Measurements from ENCODE around the gene SLMAP. TPM values are rescaled to one million over a fixed set of nuclear protein-coding genes. Genes with fewer than 3 reads are reported as not detected.

The SLMAP gene
- total and polyA plus RNA-seq, 2 of the 13 experiments (the other 11 are each of a cell fraction or from before 2014, with no cell fraction given), result 24.0 to 48.3 TPM

- peak; percentile 68; the same call in 1 of the 2 replicates for TF ChIP-seq FOXP4 (CRISPR knock-in tag; IDR thresholded peaks at IDR 0.05)
- TF ChIP-seq CEBPZ (IDR thresholded peaks at IDR 0.05; ENCODE audit: low read length), result no peak
- TF ChIP-seq DZIP1 (CRISPR knock-in tag; IDR thresholded peaks at IDR 0.05), result no peak
- peak; percentile 99 for TF ChIP-seq FOSL2 (CRISPR knock-in tag; IDR thresholded peaks at IDR 0.05)
- peak; percentile 80 for TF ChIP-seq MED1 (CRISPR knock-in tag; IDR thresholded peaks at IDR 0.05)
- no peak for TF ChIP-seq ZNF547 (CRISPR knock-in tag; IDR thresholded peaks at IDR 0.05)
- no peak for TF ChIP-seq ZNF672 (CRISPR knock-in tag; IDR thresholded peaks at IDR 0.05)
- peak; percentile 47; the same call in 1 of the 2 replicates for TF ChIP-seq ZNF710 (CRISPR knock-in tag; IDR thresholded peaks at IDR 0.05; ENCODE audit: borderline replicate concordance)
- peak; percentile 87 for TF ChIP-seq SAP130 (CRISPR knock-in tag; IDR thresholded peaks at IDR 0.05; ENCODE audit: low read depth)
- TF ChIP-seq ZSCAN22 (CRISPR knock-in tag; IDR thresholded peaks at IDR 0.05), result no peak
- no peak for TF ChIP-seq TMF1 (CRISPR knock-in tag; IDR thresholded peaks at IDR 0.05; ENCODE audit: low read depth)
- TF ChIP-seq MTA3 (CRISPR knock-in tag; IDR thresholded peaks at IDR 0.05), result no peak
- no peak for TF ChIP-seq TIGD3 (CRISPR knock-in tag; IDR thresholded peaks at IDR 0.05; ENCODE audit: borderline replicate concordance)
- no peak for TF ChIP-seq SNAI1 (CRISPR knock-in tag; IDR thresholded peaks at IDR 0.05; ENCODE audit: borderline replicate concordance)
- TF ChIP-seq KAT8 (CRISPR knock-in tag; IDR thresholded peaks at IDR 0.05), result peak; percentile 52
- TF ChIP-seq NR0B2 (CRISPR knock-in tag; IDR thresholded peaks at IDR 0.05), result no peak
- no peak for TF ChIP-seq ARNTL (CRISPR knock-in tag; IDR thresholded peaks at IDR 0.05)
- TF ChIP-seq MTA1 (CRISPR knock-in tag; IDR thresholded peaks at IDR 0.05; ENCODE audit: borderline replicate concordance), result no peak
Measured at GRCh38 chr3:57974796-57975388, 218.8 kb downstream of the SLMAP start (continued).
